ENCODE results near the gene IFFO2.

IFFO2 gene

GRCh38 chr1:18972531-18972930 is 16.1 kb upstream of the IFFO2 start:
- DNase-seq (ENCODE audit: low spot score), result no peak

- DNase-seq (ENCODE audit: low spot score), result no peak
Observed at GRCh38 chr1:18970762-18971161, 14.3 kb upstream of the IFFO2 start.

GRCh38 chr1:18970358-18970757 is 13.9 kb upstream of the IFFO2 start:
- no peak for DNase-seq (ENCODE audit: low spot score)

- DNase-seq (ENCODE audit: low spot score), result no peak
Observed at GRCh38 chr1:18967066-18967690, 10.7 kb upstream of the IFFO2 start.

- DNase-seq (ENCODE audit: low spot score), result no peak
Observed at GRCh38 chr1:18965206-18966173, 9.0 kb upstream of the IFFO2 start.

- DNase-seq (ENCODE audit: low spot score), result no peak
Observed at GRCh38 chr1:18963968-18964367, 7.5 kb upstream of the IFFO2 start.

GRCh38 chr1:18962855-18963737 is 6.6 kb upstream of the IFFO2 start:
- DNase-seq (ENCODE audit: low spot score), result no peak

GRCh38 chr1:18962121-18962721 is 5.7 kb upstream of the IFFO2 start:
- no peak for DNase-seq (ENCODE audit: low spot score)

- DNase-seq (ENCODE audit: low spot score), result no peak
Observed at GRCh38 chr1:18960821-18961220, 4.3 kb upstream of the IFFO2 start.

GRCh38 chr1:18960409-18960808 is 3.9 kb upstream of the IFFO2 start:
- no peak for DNase-seq (ENCODE audit: low spot score)

- DNase-seq (ENCODE audit: low spot score), result no peak
Observed at GRCh38 chr1:18959591-18959990, 3.1 kb upstream of the IFFO2 start.

GRCh38 chr1:18957532-18958300 is 1.2 kb upstream of the IFFO2 start:
- DNase-seq (ENCODE audit: low spot score), result no peak

- DNase-seq (ENCODE audit: low spot score), result no peak
Observed at GRCh38 chr1:18957136-18957521, 653 bp upstream of the IFFO2 start.

- DNase-seq (ENCODE audit: low spot score), result no peak
Observed at GRCh38 chr1:18955441-18956192, 859 bp downstream of the IFFO2 start.

- DNase-seq (ENCODE audit: low spot score), result no peak
Observed at GRCh38 chr1:18955131-18955440, 1.4 kb downstream of the IFFO2 start.

- no peak for DNase-seq (ENCODE audit: low spot score)
Observed at GRCh38 chr1:18954270-18955071, 2.0 kb downstream of the IFFO2 start.

- DNase-seq (ENCODE audit: low spot score), result no peak
Observed at GRCh38 chr1:18953731-18954231, 2.7 kb downstream of the IFFO2 start.

GRCh38 chr1:18951818-18952391 is 4.6 kb downstream of the IFFO2 start:
- no peak for DNase-seq (ENCODE audit: low spot score)

GRCh38 chr1:18951416-18951815 is 5.1 kb downstream of the IFFO2 start:
- no peak for DNase-seq (ENCODE audit: low spot score)
